WTC11 (cell line): ENCODE measurements around the gene TNFSF13B. TPM values are rescaled to one million over a fixed set of nuclear protein-coding genes. Genes with fewer than 3 reads are reported as not detected.

Experiments used
- ATAC-seq: fragments of 200-7000 bp; cut with Tn5 transposase; 2 replicates; pipeline ENCODE4 v1.10.0; 2021; ENCODE audit warnings: mild to moderate bottlenecking, moderate library complexity
- CTCF ChIA-PET: fragments of 300-600 bp; sonication (Branson Sonifier 250); formaldehyde crosslinking; loops from one replicate; lab custom pipeline; 2021; ENCODE audit warnings: antibody characterized with exemption; lab: Charles Lee
- POLR2A ChIA-PET: fragments of 350-600 bp; sonication (Branson Sonifier 250); formaldehyde crosslinking; loops from one replicate; lab custom pipeline; 2021; ENCODE audit warnings: antibody characterized with exemption; lab: Charles Lee
- DNase-seq: peaks from one replicate; pipeline ENCODE4 v3.0.0; 2021; ENCODE audit warnings: low spot score
- H3K27ac Mint-ChIP-seq: 2 replicates; pipeline ENCODE4 v1.8.0; 2021; ENCODE audit warnings: mixed read lengths
- H3K27me3 Mint-ChIP-seq: 2 replicates; pipeline ENCODE4 v1.8.0; 2021; ENCODE audit warnings: low read depth, mild to moderate bottlenecking, moderate library complexity, mixed read lengths
- H3K36me3 Mint-ChIP-seq: 2 replicates; pipeline ENCODE4 v1.8.0; 2021; ENCODE audit warnings: mixed read lengths
- H3K4me1 Mint-ChIP-seq: 2 replicates; pipeline ENCODE4 v1.8.0; 2022; ENCODE audit warnings: mixed read lengths
- H3K4me3 Mint-ChIP-seq: 2 replicates; pipeline ENCODE4 v1.8.0; 2021; ENCODE audit warnings: mild to moderate bottlenecking, moderate library complexity, mixed read lengths
- H3K9me3 Mint-ChIP-seq: 2 replicates; pipeline ENCODE4 v1.8.0; 2021; ENCODE audit warnings: mixed read lengths
- RELA ChIP-seq: sonication (generic); formaldehyde crosslinking; IDR thresholded peaks from 2 replicates; pipeline ENCODE4 v1.8.1; 2022; ENCODE audit warnings: missing genetic modification reagents, mild to moderate bottlenecking, borderline replicate concordance
- ZBTB21 ChIP-seq: sonication (generic); formaldehyde crosslinking; IDR thresholded peaks from 2 replicates; pipeline ENCODE4 v1.8.1; 2023; ENCODE audit warnings: mild to moderate bottlenecking, missing genetic modification reagents, borderline replicate concordance
- ZNF121 ChIP-seq: sonication (generic); formaldehyde crosslinking; IDR thresholded peaks from 2 replicates; pipeline ENCODE4 v1.8.0; 2023; ENCODE audit warnings: missing genetic modification reagents
- ZNF219 ChIP-seq: sonication (generic); formaldehyde crosslinking; IDR thresholded peaks from 2 replicates; pipeline ENCODE4 v1.8.0; 2023; ENCODE audit warnings: missing genetic modification reagents, mild to moderate bottlenecking, borderline replicate concordance
- ZNF263 ChIP-seq: sonication (generic); formaldehyde crosslinking; IDR thresholded peaks from 2 replicates; pipeline ENCODE4 v1.8.1; 2022; ENCODE audit warnings: low read depth, mild to moderate bottlenecking, moderate library complexity, missing genetic modification reagents
- total RNA-seq: library from RNA; stranded (reverse); gene quantifications from 3 replicates; pipeline ENCODE4 v1.2.3, GENCODE V29; 2021
- TF ChIP-seq, protein P1 (sequence below): fragments of 250-450 bp; sonication (Bioruptor Pico); IDR thresholded peaks from 2 replicates; pipeline ENCODE4 v1.9.0; 2021; ENCODE audit warnings: mild to moderate bottlenecking
- TF ChIP-seq, protein P2 (sequence below): sonication (generic); formaldehyde crosslinking; IDR thresholded peaks from 2 replicates; pipeline ENCODE4 v1.8.1; 2022; ENCODE audit warnings: missing genetic modification reagents, borderline replicate concordance
- TF ChIP-seq, protein P3 (sequence below): sonication (generic); formaldehyde crosslinking; IDR thresholded peaks from 2 replicates; pipeline ENCODE4 v1.8.1; 2023; ENCODE audit warnings: mild to moderate bottlenecking, missing genetic modification reagents, moderate library complexity
- TF ChIP-seq, protein P4 (sequence below): sonication (generic); formaldehyde crosslinking; conservative IDR thresholded peaks from 2 replicates; pipeline ENCODE4 v1.8.1; 2022; ENCODE audit warnings: mild to moderate bottlenecking, missing genetic modification reagents
- TF ChIP-seq, protein P5 (sequence below): fragments of 250-450 bp; sonication (Bioruptor Pico); IDR thresholded peaks from 2 replicates; pipeline ENCODE4 v1.9.0; 2021; ENCODE audit warnings: moderate library complexity, mild to moderate bottlenecking, inconsistent platforms, borderline replicate concordance
- TF ChIP-seq, protein P6 (sequence below): fragments of 250-450 bp; sonication (Bioruptor Pico); conservative IDR thresholded peaks from 2 replicates; pipeline ENCODE4 v1.9.0; 2021; ENCODE audit warnings: mild to moderate bottlenecking
- TF ChIP-seq, protein P7 (sequence below): fragments of 250-450 bp; sonication (Bioruptor Pico); IDR thresholded peaks from 2 replicates; pipeline ENCODE4 v1.9.0; 2021; ENCODE audit warnings: mild to moderate bottlenecking, borderline replicate concordance
- TF ChIP-seq, protein P8 (sequence below): sonication (generic); formaldehyde crosslinking; IDR thresholded peaks from 2 replicates; pipeline ENCODE4 v1.8.0; 2022; ENCODE audit warnings: missing genetic modification reagents
- TF ChIP-seq, protein P9 (sequence below): sonication (generic); formaldehyde crosslinking; IDR thresholded peaks from 2 replicates; pipeline ENCODE4 v1.8.1; 2022; ENCODE audit warnings: mild to moderate bottlenecking, moderate library complexity, missing genetic modification reagents

Gene TNFSF13B
- total RNA-seq, 1 experiment from 2014 or later = 0.39 TPM

DNA sequence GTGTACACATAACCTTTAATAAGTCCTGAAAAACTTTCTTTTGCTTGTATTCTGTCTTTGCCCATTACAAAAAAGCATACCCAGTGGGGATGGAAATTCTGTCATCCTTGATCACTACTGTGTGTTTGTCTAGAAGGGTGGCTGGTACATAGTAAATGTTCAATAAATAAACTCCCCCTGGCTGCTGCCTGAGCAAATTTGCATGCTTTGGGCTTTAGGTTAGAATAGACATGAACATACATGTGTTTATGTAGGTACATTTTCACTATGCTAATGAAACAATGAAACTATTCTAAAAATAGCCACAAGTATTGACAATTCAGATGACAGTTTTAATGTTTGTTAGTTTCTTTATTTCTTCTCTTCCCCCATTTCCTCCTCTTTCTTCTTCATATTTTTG is 36.1 kb downstream of the TNFSF13B start:
- no peak for DNase-seq
- peaks cover 11% of the 10 kb centered on the region for H3K9me3 Mint-ChIP-seq
- ATAC-seq = no peak
- POLR2A ChIA-PET = no interaction called here
- H3K27ac Mint-ChIP-seq = no peak overlapping the region
- no peaks in the 10 kb centered on the region for H3K4me1 Mint-ChIP-seq
- CTCF ChIA-PET = no interaction called here
- H3K36me3 Mint-ChIP-seq = no peaks in the 10 kb centered on the region
- H3K4me3 Mint-ChIP-seq = no peak overlapping the region
- no peaks in the 10 kb centered on the region for H3K27me3 Mint-ChIP-seq
- no peak for TF ChIP-seq ZNF219 (CRISPR knock-in tag)
- TF ChIP-seq, protein P1, sequence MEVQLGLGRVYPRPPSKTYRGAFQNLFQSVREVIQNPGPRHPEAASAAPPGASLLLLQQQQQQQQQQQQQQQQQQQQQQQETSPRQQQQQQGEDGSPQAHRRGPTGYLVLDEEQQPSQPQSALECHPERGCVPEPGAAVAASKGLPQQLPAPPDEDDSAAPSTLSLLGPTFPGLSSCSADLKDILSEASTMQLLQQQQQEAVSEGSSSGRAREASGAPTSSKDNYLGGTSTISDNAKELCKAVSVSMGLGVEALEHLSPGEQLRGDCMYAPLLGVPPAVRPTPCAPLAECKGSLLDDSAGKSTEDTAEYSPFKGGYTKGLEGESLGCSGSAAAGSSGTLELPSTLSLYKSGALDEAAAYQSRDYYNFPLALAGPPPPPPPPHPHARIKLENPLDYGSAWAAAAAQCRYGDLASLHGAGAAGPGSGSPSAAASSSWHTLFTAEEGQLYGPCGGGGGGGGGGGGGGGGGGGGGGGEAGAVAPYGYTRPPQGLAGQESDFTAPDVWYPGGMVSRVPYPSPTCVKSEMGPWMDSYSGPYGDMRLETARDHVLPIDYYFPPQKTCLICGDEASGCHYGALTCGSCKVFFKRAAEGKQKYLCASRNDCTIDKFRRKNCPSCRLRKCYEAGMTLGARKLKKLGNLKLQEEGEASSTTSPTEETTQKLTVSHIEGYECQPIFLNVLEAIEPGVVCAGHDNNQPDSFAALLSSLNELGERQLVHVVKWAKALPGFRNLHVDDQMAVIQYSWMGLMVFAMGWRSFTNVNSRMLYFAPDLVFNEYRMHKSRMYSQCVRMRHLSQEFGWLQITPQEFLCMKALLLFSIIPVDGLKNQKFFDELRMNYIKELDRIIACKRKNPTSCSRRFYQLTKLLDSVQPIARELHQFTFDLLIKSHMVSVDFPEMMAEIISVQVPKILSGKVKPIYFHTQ (CRISPR knock-in tag) = no peak

DNA sequence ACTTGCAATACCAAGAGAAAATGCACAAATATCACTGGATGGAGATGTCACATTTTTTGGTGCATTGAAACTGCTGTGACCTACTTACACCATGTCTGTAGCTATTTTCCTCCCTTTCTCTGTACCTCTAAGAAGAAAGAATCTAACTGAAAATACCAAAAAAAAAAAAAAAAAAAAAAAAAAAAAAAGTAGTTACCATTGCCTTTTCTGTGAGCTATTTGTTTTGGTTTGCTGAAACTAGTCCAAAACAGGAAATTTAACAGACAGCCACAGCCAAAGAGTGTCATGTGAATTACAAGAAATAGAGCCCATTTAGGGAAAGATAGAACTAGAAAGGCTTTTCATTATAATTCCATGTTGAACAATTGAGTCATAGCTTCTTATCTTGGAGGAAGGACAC is 37.3 kb downstream of the TNFSF13B start:
- no peaks in the 10 kb centered on the region for H3K36me3 Mint-ChIP-seq
- no peak overlapping the region for H3K4me3 Mint-ChIP-seq
- H3K9me3 Mint-ChIP-seq = peaks cover 17% of the 10 kb centered on the region
- POLR2A ChIA-PET = interaction anchor here (0.7 kb wide), 1 partner anchor 160 kb away, joined by 6 read pairs; no protein-coding TSS in a partner anchor
- no peak overlapping the region for H3K27ac Mint-ChIP-seq
- CTCF ChIA-PET = no interaction called here
- no peaks in the 10 kb centered on the region for H3K4me1 Mint-ChIP-seq
- no peaks in the 10 kb centered on the region for H3K27me3 Mint-ChIP-seq
- no peak for ATAC-seq
- DNase-seq = no peak
- TF ChIP-seq, protein P2, sequence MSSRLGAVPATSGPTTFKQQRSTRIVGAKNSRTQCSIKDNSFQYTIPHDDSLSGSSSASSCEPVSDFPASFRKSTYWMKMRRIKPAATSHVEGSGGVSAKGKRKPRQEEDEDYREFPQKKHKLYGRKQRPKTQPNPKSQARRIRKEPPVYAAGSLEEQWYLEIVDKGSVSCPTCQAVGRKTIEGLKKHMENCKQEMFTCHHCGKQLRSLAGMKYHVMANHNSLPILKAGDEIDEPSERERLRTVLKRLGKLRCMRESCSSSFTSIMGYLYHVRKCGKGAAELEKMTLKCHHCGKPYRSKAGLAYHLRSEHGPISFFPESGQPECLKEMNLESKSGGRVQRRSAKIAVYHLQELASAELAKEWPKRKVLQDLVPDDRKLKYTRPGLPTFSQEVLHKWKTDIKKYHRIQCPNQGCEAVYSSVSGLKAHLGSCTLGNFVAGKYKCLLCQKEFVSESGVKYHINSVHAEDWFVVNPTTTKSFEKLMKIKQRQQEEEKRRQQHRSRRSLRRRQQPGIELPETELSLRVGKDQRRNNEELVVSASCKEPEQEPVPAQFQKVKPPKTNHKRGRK (CRISPR knock-in tag) = no peak
- TF ChIP-seq, protein P3, sequence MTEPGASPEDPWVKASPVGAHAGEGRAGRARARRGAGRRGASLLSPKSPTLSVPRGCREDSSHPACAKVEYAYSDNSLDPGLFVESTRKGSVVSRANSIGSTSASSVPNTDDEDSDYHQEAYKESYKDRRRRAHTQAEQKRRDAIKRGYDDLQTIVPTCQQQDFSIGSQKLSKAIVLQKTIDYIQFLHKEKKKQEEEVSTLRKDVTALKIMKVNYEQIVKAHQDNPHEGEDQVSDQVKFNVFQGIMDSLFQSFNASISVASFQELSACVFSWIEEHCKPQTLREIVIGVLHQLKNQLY = no peak
- TF ChIP-seq ZNF121 (CRISPR knock-in tag) (no peak), ZBTB21 (CRISPR knock-in tag) (no peak), RELA (CRISPR knock-in tag) (no peak), ZNF263 (CRISPR knock-in tag) (no peak)
- TF ChIP-seq, protein P4, sequence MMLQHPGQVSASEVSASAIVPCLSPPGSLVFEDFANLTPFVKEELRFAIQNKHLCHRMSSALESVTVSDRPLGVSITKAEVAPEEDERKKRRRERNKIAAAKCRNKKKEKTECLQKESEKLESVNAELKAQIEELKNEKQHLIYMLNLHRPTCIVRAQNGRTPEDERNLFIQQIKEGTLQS (CRISPR knock-in tag) = no peak
- TF ChIP-seq, protein P5, sequence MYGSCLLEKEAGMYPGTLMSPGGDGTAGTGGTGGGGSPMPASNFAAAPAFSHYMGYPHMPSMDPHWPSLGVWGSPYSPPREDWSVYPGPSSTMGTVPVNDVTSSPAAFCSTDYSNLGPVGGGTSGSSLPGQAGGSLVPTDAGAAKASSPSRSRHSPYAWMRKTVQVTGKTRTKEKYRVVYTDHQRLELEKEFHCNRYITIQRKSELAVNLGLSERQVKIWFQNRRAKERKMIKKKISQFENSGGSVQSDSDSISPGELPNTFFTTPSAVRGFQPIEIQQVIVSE (CRISPR knock-in tag) = no peak
- TF ChIP-seq, protein P6, sequence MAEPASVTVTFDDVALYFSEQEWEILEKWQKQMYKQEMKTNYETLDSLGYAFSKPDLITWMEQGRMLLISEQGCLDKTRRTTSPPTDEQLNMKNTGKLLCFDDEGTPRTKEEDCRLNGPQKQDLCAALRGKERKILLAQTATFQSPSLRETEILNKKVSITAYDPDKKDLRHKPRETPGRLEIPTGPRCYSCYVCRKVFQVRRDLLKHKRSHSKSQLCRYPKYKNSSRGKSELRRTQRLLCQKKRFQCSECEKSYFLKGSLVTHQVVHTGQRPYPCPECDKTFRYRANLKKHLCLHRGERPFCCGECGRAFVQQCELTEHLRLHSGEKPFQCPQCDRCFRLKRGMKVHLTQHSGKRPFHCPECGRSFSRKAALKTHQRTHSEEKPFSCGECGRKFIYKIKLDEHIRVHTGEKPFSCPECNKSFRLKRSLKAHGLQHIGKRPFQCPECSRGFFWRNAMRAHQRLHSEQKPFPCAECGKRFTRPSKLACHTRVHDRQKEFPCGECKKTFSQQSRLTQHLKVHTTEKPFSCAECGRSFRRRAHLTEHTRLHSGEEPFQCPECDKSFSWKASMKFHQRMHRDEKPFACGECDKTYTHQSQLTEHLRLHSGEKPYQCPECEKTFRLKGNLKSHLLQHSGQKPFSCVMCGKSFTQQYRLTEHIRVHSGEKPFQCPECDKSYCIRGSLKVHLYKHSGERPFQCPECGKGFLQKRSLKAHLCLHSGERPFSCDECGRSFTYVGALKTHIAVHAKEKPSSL = no peak
- TF ChIP-seq, protein P7, sequence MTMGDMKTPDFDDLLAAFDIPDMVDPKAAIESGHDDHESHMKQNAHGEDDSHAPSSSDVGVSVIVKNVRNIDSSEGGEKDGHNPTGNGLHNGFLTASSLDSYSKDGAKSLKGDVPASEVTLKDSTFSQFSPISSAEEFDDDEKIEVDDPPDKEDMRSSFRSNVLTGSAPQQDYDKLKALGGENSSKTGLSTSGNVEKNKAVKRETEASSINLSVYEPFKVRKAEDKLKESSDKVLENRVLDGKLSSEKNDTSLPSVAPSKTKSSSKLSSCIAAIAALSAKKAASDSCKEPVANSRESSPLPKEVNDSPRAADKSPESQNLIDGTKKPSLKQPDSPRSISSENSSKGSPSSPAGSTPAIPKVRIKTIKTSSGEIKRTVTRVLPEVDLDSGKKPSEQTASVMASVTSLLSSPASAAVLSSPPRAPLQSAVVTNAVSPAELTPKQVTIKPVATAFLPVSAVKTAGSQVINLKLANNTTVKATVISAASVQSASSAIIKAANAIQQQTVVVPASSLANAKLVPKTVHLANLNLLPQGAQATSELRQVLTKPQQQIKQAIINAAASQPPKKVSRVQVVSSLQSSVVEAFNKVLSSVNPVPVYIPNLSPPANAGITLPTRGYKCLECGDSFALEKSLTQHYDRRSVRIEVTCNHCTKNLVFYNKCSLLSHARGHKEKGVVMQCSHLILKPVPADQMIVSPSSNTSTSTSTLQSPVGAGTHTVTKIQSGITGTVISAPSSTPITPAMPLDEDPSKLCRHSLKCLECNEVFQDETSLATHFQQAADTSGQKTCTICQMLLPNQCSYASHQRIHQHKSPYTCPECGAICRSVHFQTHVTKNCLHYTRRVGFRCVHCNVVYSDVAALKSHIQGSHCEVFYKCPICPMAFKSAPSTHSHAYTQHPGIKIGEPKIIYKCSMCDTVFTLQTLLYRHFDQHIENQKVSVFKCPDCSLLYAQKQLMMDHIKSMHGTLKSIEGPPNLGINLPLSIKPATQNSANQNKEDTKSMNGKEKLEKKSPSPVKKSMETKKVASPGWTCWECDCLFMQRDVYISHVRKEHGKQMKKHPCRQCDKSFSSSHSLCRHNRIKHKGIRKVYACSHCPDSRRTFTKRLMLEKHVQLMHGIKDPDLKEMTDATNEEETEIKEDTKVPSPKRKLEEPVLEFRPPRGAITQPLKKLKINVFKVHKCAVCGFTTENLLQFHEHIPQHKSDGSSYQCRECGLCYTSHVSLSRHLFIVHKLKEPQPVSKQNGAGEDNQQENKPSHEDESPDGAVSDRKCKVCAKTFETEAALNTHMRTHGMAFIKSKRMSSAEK (CRISPR knock-in tag) = no peak
- TF ChIP-seq, protein P8, sequence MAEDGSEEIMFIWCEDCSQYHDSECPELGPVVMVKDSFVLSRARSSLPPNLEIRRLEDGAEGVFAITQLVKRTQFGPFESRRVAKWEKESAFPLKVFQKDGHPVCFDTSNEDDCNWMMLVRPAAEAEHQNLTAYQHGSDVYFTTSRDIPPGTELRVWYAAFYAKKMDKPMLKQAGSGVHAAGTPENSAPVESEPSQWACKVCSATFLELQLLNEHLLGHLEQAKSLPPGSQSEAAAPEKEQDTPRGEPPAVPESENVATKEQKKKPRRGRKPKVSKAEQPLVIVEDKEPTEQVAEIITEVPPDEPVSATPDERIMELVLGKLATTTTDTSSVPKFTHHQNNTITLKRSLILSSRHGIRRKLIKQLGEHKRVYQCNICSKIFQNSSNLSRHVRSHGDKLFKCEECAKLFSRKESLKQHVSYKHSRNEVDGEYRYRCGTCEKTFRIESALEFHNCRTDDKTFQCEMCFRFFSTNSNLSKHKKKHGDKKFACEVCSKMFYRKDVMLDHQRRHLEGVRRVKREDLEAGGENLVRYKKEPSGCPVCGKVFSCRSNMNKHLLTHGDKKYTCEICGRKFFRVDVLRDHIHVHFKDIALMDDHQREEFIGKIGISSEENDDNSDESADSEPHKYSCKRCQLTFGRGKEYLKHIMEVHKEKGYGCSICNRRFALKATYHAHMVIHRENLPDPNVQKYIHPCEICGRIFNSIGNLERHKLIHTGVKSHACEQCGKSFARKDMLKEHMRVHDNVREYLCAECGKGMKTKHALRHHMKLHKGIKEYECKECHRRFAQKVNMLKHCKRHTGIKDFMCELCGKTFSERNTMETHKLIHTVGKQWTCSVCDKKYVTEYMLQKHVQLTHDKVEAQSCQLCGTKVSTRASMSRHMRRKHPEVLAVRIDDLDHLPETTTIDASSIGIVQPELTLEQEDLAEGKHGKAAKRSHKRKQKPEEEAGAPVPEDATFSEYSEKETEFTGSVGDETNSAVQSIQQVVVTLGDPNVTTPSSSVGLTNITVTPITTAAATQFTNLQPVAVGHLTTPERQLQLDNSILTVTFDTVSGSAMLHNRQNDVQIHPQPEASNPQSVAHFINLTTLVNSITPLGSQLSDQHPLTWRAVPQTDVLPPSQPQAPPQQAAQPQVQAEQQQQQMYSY (CRISPR knock-in tag) = no peak
- TF ChIP-seq, protein P9, sequence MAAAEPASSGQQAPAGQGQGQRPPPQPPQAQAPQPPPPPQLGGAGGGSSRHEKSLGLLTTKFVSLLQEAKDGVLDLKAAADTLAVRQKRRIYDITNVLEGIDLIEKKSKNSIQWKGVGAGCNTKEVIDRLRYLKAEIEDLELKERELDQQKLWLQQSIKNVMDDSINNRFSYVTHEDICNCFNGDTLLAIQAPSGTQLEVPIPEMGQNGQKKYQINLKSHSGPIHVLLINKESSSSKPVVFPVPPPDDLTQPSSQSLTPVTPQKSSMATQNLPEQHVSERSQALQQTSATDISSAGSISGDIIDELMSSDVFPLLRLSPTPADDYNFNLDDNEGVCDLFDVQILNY (CRISPR knock-in tag) = no peak
